Prostate gland (tissue), 2 donors: Measurements from ENCODE around the gene IGSF9.

Experiments used
- POLR2AphosphoS5 ChIP-seq: sonication (generic); formaldehyde crosslinking; IDR thresholded peaks from one replicate; pipeline ENCODE4 v1.6.1; 2017; ENCODE audit warnings: antibody characterized with exemption
- TF ChIP-seq, protein P1 (sequence below), 4 experiments: fragments of 200-600 bp in 2 of 4; fragments of 450-650 bp in 2 of 4; sonication (generic) in 2 of 4; IDR thresholded peaks; 1 replicate in 3 of 4; 2 replicates in 1 of 4; pipeline ENCODE4 v1.5.1; 2016 to 2019; ENCODE audit warnings: antibody characterized with exemption in 4 of 4, mild to moderate bottlenecking in 2 of 4, moderate library complexity in 2 of 4

DNA sequence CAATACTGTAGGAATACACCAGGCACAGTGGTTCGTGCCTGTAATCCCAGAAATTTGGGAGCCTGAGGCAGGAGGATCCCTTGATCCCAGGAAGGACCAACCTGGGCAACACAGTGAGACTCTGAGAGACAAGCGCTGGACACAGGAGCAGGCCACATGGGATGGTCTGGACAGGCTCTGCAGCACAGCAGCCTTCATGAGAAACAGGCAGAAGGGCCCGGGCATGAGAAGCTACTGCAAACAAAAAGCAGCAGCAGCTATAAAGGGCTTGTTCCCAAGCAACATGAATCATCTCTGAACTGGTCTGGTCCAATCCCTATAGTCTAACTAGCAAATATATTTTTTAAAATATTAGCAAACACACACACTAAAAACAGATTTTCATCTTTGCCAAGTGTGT, 44.2 kb upstream of the IGSF9 start:
- TF ChIP-seq POLR2AphosphoS5 = no peak
- TF ChIP-seq, protein P1, sequence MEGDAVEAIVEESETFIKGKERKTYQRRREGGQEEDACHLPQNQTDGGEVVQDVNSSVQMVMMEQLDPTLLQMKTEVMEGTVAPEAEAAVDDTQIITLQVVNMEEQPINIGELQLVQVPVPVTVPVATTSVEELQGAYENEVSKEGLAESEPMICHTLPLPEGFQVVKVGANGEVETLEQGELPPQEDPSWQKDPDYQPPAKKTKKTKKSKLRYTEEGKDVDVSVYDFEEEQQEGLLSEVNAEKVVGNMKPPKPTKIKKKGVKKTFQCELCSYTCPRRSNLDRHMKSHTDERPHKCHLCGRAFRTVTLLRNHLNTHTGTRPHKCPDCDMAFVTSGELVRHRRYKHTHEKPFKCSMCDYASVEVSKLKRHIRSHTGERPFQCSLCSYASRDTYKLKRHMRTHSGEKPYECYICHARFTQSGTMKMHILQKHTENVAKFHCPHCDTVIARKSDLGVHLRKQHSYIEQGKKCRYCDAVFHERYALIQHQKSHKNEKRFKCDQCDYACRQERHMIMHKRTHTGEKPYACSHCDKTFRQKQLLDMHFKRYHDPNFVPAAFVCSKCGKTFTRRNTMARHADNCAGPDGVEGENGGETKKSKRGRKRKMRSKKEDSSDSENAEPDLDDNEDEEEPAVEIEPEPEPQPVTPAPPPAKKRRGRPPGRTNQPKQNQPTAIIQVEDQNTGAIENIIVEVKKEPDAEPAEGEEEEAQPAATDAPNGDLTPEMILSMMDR (IDR thresholded peaks at IDR 0.05) = no peak
